GM21526 (cell line): Measurements from ENCODE around the gene URB1.
"Not testable (repeated sequence)": the region's sequence is repeated elsewhere in the genome, so short reads cannot be mapped to it uniquely, and the experiment has no call there.

Experiments
- ATAC-seq: cut with Tn5 transposase; IDR thresholded peaks from one replicate; pipeline ENCODE4 v1.9.1; 2021; ENCODE audit warnings: moderate library complexity; ENCODE audit not compliant: unreplicated experiment, low FRiP score

URB1 gene

DNA sequence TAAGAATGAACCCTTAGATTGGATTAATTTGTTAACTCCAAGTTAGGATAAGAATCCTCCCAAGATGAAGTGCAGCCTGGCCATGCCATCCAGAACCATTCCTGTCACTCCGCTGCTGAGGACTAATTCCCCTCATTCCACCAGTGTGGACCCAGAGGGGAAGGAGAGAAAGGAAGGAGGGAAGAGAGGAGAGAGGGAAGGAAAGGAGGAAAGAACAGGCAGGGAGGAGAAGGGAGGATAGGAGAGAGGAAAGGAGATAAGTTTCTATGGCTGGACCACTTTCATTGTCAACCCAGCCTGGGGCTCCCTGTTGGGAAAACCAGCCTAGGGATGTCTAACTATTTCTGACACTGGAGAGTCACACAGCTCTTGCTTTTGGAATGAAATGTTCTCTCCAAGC lies 89.4 kb downstream of the URB1 start:
- no peak for ATAC-seq

- ATAC-seq: no peak
Measured at GRCh38 chr21:32302560-32302959, 90.3 kb downstream of the URB1 start.

- ATAC-seq: no peak
Measured at GRCh38 chr21:32301596-32301995, 91.2 kb downstream of the URB1 start.

DNA sequence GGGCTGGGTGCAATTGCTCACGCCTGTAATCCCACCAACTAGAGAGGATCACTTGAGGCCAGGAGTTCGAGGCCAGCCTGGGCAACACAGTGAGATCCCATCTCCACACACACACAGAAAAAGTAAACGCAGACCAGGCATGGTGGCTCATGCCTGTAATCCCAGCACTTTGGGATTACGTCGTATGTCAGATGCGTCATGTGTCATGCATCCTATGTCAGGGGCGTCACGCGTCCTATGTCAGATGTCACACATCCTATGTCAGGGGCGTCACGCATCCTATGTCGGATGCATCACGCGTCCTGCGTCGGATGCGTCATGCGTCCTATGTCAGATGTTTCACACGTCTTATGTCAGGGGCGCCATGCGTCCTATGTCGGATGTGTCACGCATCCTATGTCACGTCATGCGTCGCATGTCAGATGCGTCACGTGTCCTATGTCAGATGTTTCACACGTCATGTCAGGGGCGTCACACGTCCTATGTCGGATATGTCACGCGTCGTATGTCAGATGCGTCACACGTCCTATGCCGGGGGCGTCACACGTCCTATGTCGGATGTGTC lies 92.6 kb downstream of the URB1 start:
- no peak for ATAC-seq

GRCh38 chr21:32299695-32300094 lies 93.1 kb downstream of the URB1 start:
- no peak for ATAC-seq

GRCh38 chr21:32298658-32299081 lies 94.1 kb downstream of the URB1 start, which contains the start of gene MRAP:
MRAP (plus strand) TSS chr21:32298855; CDS start chr21:32298972, 117 bp downstream.
- ATAC-seq: no peak

DNA sequence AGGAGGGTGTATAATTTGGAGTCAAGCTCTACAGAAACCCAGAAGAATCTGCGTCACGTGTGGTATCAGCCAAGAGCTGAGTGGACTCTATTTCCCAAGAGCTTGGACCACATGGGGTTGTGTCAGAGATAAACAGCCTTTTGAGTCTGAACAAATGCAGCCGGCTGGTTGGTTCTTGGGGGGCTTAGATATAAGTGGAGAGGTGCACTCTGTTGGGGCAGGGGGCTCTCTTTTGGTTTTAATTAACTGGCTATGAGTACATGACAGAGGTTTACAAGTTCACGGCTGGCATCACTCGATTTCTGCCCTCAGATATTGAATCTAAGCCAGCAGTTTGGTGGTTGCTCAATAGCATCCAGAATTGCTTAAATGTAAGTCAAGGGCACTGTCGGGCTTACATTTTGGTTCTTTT lies 94.7 kb downstream of the URB1 start:
- ATAC-seq: no peak

- no peak for ATAC-seq
Measured at GRCh38 chr21:32297449-32297848, 95.4 kb downstream of the URB1 start.

DNA sequence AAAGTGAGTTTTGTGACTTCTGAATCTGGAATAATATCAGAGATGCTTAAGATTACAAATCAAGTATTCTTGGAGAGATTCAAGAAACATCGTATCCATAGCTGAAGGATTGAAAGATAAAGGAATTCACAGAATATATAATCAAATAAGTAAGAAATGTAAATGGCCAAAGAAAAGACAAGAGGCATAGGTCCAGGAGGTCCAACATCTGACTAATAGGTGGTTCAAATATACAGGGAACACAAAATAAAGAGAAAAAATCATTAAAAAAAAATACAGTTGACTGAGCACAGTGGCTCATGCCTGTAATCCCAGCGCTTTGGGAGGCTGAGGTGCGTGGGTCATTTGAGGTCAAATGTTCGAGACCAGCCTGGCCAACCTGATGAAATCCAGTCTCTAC lies 107.3 kb downstream of the URB1 start:
- no peak for ATAC-seq

DNA sequence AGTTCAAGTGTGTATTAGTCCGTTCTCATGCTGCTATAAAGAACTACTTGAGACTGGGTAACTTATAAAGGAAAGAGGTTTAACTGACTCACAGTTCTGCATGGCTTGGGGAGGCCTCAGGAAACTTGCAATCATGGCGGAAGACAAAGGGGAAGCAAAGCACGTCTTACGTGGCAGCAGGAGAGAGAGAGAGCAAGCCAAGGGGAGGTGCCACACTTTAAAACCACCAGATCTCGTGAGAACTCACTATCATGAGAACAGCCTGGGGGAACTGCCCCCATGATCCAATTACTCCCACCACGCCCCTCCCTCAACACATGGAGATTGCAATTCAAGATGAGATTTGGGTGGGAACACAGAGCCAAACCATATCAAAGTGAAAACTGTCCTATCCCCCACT lies 109.8 kb downstream of the URB1 start:
- ATAC-seq: no peak

DNA sequence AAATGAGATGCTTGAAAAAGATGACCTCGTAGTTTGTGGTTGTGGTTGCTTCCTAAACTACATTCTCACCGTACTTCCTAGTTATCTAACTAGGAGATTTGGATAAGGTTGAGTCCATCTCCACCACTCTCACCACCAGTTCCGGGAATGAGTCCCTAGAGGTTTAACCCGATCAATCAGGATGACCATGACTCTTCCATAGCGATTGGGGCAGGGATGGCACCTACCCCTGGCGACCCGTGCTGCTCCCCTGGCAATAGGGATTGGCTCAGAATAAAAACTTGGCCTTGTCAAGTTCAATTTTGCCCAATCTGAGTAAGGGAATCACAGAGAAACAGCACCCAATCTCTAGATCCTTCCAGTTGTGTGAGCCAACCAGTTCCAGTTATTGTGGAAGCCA lies 111.3 kb downstream of the URB1 start:
- no peak for ATAC-seq

DNA sequence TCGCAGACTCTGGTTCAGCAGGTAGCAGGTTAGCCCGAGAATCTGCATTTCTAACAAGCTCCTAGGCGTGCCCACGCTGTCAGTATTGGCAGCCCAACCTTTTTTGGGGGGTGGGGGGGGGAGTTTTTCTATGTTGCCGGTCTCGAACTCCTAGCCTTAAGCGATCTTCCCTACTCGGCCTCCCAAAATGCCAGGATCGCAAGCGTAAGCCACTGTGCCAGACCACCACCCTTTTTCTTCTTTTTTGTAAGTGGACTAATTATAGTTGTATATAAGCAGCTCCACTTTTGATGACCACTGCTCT lies 113.5 kb downstream of the URB1 start:
- ATAC-seq: no peak

DNA sequence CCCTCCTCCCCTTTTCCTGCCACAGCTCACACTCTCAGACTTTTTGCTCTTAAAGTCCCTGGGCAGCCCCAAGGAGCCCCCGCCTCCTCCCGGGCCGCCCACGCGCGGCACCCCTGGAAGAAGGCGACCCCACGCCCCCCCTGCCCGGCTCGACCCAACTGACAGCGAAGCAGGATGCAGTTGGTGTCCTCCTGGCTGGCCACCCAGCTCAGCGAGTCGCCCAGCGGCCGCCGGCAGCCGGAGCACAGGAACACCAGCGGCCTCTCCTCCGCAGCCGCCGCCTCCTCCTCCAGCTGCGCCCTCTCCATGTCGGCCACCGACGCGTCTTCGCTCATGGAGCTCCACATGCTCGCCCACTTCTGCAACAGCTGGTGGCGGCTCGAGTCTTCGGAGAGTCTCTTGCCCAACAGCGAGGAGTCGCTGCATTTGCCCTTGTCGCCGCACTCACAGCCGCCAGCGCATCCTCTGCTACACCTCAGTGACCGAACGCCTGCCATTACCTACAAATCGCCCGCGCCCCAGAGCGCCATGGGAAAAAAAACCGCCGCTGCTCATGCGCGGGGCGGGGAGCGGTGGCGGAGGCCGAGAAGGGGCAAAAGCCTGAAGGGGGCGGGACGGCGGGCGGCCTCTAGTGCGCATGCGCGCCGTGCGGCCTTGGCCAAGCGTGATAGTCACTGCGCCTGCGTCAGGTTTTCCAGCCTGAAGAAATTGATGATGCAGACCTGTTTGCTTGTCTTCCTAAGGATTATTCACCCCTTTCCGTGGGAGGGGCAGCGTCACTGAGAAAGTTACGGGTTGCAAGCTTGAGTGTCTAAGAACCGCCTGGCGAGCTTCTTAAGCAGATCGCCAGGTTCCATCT lies 114.1 kb downstream of the URB1 start, which contains the start of gene MIS18A:
MIS18A (minus strand) TSS at position 532 of the 859 bp plus-strand sequence; CDS start at position 497, 35 bp downstream.
- ATAC-seq: peak; percentile 95

DNA sequence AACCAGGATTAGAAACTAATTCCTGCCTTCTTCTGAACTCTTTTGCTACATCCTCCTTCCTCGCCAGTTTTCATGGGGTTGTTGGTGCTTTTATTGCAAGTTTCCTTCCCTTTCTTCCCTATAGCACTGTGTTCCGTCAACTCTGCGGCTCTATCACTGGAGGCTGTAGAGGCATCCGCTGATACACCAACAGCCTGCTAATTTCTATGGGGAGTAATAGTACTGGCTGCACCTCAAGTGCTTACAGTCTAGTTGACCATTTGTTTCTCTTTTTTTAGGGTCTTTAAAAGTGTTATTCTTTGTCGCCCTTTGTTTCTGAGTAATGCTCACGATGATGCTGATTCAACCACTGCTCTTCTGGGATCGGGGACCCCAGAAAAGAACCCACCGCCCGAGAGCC lies 114.7 kb downstream of the URB1 start:
- ATAC-seq: no peak

- ATAC-seq: no peak
Measured at GRCh38 chr21:32276671-32277070, 116.1 kb downstream of the URB1 start.

GRCh38 chr21:32270748-32271147 lies 122.1 kb downstream of the URB1 start:
- ATAC-seq: no peak

GRCh38 chr21:32265321-32265720 lies 127.5 kb downstream of the URB1 start:
- not testable (repeated sequence) for ATAC-seq

- no peak for ATAC-seq
Measured at GRCh38 chr21:32261929-32262328, 130.9 kb downstream of the URB1 start.
